ENCODE data around the gene CELF4.

- no peak for TF ChIP-seq POLR2A (IDR thresholded peaks at IDR 0.05)
- TF ChIP-seq, protein P1, sequence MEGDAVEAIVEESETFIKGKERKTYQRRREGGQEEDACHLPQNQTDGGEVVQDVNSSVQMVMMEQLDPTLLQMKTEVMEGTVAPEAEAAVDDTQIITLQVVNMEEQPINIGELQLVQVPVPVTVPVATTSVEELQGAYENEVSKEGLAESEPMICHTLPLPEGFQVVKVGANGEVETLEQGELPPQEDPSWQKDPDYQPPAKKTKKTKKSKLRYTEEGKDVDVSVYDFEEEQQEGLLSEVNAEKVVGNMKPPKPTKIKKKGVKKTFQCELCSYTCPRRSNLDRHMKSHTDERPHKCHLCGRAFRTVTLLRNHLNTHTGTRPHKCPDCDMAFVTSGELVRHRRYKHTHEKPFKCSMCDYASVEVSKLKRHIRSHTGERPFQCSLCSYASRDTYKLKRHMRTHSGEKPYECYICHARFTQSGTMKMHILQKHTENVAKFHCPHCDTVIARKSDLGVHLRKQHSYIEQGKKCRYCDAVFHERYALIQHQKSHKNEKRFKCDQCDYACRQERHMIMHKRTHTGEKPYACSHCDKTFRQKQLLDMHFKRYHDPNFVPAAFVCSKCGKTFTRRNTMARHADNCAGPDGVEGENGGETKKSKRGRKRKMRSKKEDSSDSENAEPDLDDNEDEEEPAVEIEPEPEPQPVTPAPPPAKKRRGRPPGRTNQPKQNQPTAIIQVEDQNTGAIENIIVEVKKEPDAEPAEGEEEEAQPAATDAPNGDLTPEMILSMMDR (IDR thresholded peaks at IDR 0.05): no peak
Observed at GRCh38 chr18:37443325-37444055, 122.1 kb downstream of the CELF4 start.

Measured in lower leg skin (tissue), 3 donors.